Brain microvascular endothelial cell (primary cell): ENCODE measurements around the gene NAA30.
"Not testable (repeated sequence)": the region's sequence is repeated elsewhere in the genome, so short reads cannot be mapped to it uniquely, and the experiment has no call there.

Experiments used
- DNase-seq: peaks from one replicate; pipeline ENCODE4 v3.0.0-alpha.2; 2020
- H3K27ac ChIP-seq: fragments of 250-450 bp; sonication (Bioruptor Pico); 2 replicates; pipeline ENCODE4 v1.5.1; 2020; ENCODE audit warnings: mild to moderate bottlenecking, moderate library complexity
- H3K27me3 ChIP-seq: fragments of 250-450 bp; sonication (Bioruptor Pico); replicated peaks from 2 replicates; pipeline ENCODE4 v1.5.1; 2020; ENCODE audit warnings: mild to moderate bottlenecking
- H3K36me3 ChIP-seq: fragments of 250-450 bp; sonication (Bioruptor Pico); replicated peaks from 2 replicates; pipeline ENCODE4 v1.5.1; 2020; ENCODE audit warnings: mild to moderate bottlenecking
- H3K4me3 ChIP-seq: 2 replicates; pipeline ENCODE4 v1.5.1; 2011; ENCODE audit warnings: low read depth, mild to moderate bottlenecking, control low read depth, low read length, moderate library complexity
- CTCF ChIP-seq: IDR thresholded peaks from 2 replicates; pipeline ENCODE4 v1.5.1; 2011; ENCODE audit warnings: low read depth, mild to moderate bottlenecking, moderate library complexity, low read length, control low read depth, inconsistent platforms; ENCODE audit errors: missing control alignments
- in situ Hi-C: cut with HindIII; loops from 2 replicates; pipeline ENCODE4 v1.10.0; 2017; ENCODE audit warnings: low sequenced_read_pairs, low pct_ligation_motif_present

NAA30 gene

GRCh38 chr14:57355081-57355800 is 35.1 kb upstream of the NAA30 start:
- H3K27ac ChIP-seq: no peak overlapping the region
- H3K4me3 ChIP-seq: no peak overlapping the region
- H3K36me3 ChIP-seq: no peaks in the 10 kb centered on the region
- H3K27me3 ChIP-seq: peaks cover 6% of the 10 kb centered on the region
- no peak for DNase-seq
- TF ChIP-seq CTCF: no peak
- in situ Hi-C loops: no loop called here

DNA sequence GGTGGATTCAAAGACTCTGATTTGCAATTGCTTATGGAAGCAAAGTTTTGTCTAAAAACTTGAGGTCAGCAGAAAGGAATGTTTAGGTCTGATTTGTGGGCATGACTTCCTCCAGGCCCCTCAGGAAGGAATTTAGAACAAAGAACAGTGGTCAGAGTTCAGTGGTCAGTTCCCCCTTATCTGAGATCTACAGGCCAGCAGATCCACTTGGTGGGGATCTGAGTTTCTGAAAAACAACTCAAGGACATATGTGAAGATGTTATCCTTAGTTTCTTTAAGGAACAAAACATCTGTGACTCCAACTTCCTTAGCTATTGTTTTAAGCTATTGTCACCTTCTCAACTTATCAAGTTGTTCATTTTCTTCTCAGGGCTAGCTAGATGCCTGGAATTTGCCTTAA is 28.0 kb upstream of the NAA30 start:
- TF ChIP-seq CTCF: no peak
- Histone ChIP-seq H3K4me3 (no peak overlapping the region), H3K27me3 (peaks cover 3% of the 10 kb centered on the region), H3K27ac (no peak overlapping the region), H3K36me3 (no peaks in the 10 kb centered on the region)
- DNase-seq: no peak
- in situ Hi-C loops: no loop called here

GRCh38 chr14:57364659-57365450 is 25.5 kb upstream of the NAA30 start:
- no peak for DNase-seq
- Histone ChIP-seq H3K36me3 (no peaks in the 10 kb centered on the region), H3K27ac (no peak overlapping the region), H3K27me3 (no peaks in the 10 kb centered on the region), H3K4me3 (no peak overlapping the region)
- no peak for TF ChIP-seq CTCF
- in situ Hi-C loops: no loop called here

- H3K27ac ChIP-seq, H3K4me3 ChIP-seq, H3K36me3 ChIP-seq, H3K27me3 ChIP-seq, in situ Hi-C loops, DNase-seq: not testable (repeated sequence)
Measured at GRCh38 chr14:57370187-57370586, 20.2 kb upstream of the NAA30 start.

DNA sequence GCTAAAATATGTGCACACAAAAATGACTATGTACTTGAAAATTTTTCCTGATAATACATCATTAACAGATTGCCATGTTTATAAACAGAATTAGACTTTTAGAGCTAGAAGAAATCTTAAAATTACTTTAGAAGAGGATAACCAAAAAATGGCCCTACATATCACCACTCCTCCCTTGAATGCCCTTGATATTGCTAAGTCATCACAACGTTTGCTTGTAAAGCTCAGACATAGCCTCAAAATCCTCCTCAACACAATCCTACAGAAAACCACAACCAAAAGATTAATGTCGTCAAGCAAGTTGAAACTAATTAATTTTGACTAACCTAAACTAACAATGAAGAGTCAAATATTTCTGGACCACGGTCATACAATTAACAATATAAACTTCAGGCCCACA is 19.4 kb upstream of the NAA30 start:
- TF ChIP-seq CTCF: no peak
- in situ Hi-C loops: no loop called here
- Histone ChIP-seq H3K27ac (no peak overlapping the region), H3K4me3 (no peak overlapping the region), H3K36me3 (no peaks in the 10 kb centered on the region), H3K27me3 (no peaks in the 10 kb centered on the region)
- no peak for DNase-seq

GRCh38 chr14:57375156-57375555 is 15.2 kb upstream of the NAA30 start:
- no peak overlapping the region for H3K4me3 ChIP-seq
- no peak overlapping the region for H3K27ac ChIP-seq
- no peak for DNase-seq
- no peaks in the 10 kb centered on the region for H3K27me3 ChIP-seq
- no peaks in the 10 kb centered on the region for H3K36me3 ChIP-seq
- no peak for TF ChIP-seq CTCF
- in situ Hi-C loops: no loop called here
